ENCODE measurements around the gene GUCY1B1. TPM values are rescaled to one million over a fixed set of nuclear protein-coding genes. Genes with fewer than 3 reads are reported as not detected.

GUCY1B1 gene
- total and polyA plus RNA-seq, 9 of the 15 experiments (the other 6 are each of a cell fraction or from before 2014, with no cell fraction given) = not detected

GRCh38 chr4:155777971-155778735 lies 19.3 kb downstream of the GUCY1B1 start:
- no peak overlapping the region for H3K27ac ChIP-seq (ENCODE audit: extremely low read depth, low read depth, low read length)
- intact Hi-C loops (cut with micrococcal nuclease) = no loop called here
- H4K20me1 ChIP-seq (replicated peaks; ENCODE audit: control insufficient read depth, insufficient read depth, low read length) = no peaks in the 10 kb centered on the region
- TF ChIP-seq NFRKB (IDR thresholded peaks at IDR 0.05; ENCODE audit: low read depth) (no peak), POLR3G (IDR thresholded peaks at IDR 0.05; ENCODE audit: extremely low read depth, insufficient read length, insufficient replicate concordance) (no peak), PTBP1 (IDR thresholded peaks at IDR 0.05; ENCODE audit: low read depth, low read length) (no peak), ASH1L (IDR thresholded peaks at IDR 0.05; ENCODE audit: borderline replicate concordance, low read depth, partially characterized antibody) (no peak), RUNX1 (IDR thresholded peaks at IDR 0.05; ENCODE audit: low read depth) (no peak), PTTG1 (tag; IDR thresholded peaks at IDR 0.05; ENCODE audit: low read depth) (no peak), TFE3 (CRISPR knock-in tag; IDR thresholded peaks at IDR 0.05) (no peak), SIN3B (IDR thresholded peaks at IDR 0.05; ENCODE audit: low read depth) (no peak), DACH1 (IDR thresholded peaks at IDR 0.05; ENCODE audit: partially characterized antibody) (no peak)
- TF ChIP-seq, protein P1, sequence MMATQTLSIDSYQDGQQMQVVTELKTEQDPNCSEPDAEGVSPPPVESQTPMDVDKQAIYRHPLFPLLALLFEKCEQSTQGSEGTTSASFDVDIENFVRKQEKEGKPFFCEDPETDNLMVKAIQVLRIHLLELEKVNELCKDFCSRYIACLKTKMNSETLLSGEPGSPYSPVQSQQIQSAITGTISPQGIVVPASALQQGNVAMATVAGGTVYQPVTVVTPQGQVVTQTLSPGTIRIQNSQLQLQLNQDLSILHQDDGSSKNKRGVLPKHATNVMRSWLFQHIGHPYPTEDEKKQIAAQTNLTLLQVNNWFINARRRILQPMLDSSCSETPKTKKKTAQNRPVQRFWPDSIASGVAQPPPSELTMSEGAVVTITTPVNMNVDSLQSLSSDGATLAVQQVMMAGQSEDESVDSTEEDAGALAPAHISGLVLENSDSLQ (IDR thresholded peaks at IDR 0.05) = no peak
- TF ChIP-seq, protein P2, sequence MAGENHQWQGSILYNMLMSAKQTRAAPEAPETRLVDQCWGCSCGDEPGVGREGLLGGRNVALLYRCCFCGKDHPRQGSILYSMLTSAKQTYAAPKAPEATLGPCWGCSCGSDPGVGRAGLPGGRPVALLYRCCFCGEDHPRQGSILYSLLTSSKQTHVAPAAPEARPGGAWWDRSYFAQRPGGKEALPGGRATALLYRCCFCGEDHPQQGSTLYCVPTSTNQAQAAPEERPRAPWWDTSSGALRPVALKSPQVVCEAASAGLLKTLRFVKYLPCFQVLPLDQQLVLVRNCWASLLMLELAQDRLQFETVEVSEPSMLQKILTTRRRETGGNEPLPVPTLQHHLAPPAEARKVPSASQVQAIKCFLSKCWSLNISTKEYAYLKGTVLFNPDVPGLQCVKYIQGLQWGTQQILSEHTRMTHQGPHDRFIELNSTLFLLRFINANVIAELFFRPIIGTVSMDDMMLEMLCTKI (IDR thresholded peaks at IDR 0.05; ENCODE audit: partially characterized antibody) = no peak
- ChIA-PET POLR2A (no interaction called here), CTCF (ENCODE audit: low intra/inter-chr PET ratio) (no interaction called here)
- H3K4me3 ChIP-seq = no peak overlapping the region
- 0% methylated on average over 3 of the region's 3 CpGs for whole genome bisulfite sequencing (ENCODE audit: insufficient coverage, low coverage, missing lambda C conversion rate)
- no peaks in the 10 kb centered on the region for H3K4me1 ChIP-seq (replicated peaks in 1 of 2; ENCODE audit: control insufficient read depth in 2 of 2, insufficient read depth in 2 of 2, low read length in 2 of 2)
- H3K79me2 ChIP-seq (ENCODE audit: control insufficient read depth, insufficient read depth, low read length) = no peaks in the 10 kb centered on the region
- BruUV-seq (replicated peaks) = no TSS peak
- H3K9me1 ChIP-seq (ENCODE audit: control insufficient read depth, insufficient read depth, low read length) = no peaks in the 10 kb centered on the region
- H2AFZ ChIP-seq (ENCODE audit: low read depth, low read length) = no peak overlapping the region
- ATAC-seq (no peak), DNase-seq (ENCODE audit: extremely low read depth in 1 of 4, low spot score in 3 of 4) (no peak), FAIRE-seq (no peak)
- no peaks in the 10 kb centered on the region for H3K36me3 ChIP-seq (ENCODE audit: control insufficient read depth, insufficient read depth, low read length)
- in situ Hi-C loops (cut with MboI) = no loop called here
- no peaks in the 10 kb centered on the region for H3K27me3 ChIP-seq (ENCODE audit: control insufficient read depth in 2 of 2, insufficient read depth in 2 of 2, low read length in 2 of 2)
- H3K9me3 ChIP-seq (replicated peaks; ENCODE audit: control insufficient read depth, insufficient read depth, low read depth, low read length) = no peaks in the 10 kb centered on the region
- H3K9ac ChIP-seq (ENCODE audit: insufficient read depth in 1 of 2, low read depth in 2 of 2, low read length in 2 of 2) = no peak overlapping the region
- H3K4me2 ChIP-seq (ENCODE audit: insufficient read depth, low read length) = no peak overlapping the region
